ENCODE data around the gene TSPAN17. TPM values are rescaled to one million over a fixed set of nuclear protein-coding genes. Genes with fewer than 3 reads are reported as not detected.

TSPAN17 gene
- total and polyA plus RNA-seq, 2 experiments from 2014 or later: 30.2 to 32.3 TPM

DNA sequence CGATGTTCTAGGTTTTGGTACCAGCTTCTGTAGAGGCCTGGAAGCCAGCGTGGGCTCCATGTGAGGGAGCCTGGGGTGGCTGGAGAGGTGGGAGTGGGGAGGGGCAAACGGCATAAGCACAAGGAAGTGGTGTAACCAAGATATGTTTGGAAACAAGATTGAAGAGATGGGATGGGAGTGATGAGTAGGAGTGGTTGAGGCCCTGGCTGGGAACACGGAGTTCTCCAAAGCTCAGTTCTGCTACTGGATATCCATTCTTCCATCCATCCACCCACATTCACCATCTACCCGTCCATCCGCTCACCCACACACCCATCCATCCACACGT lies 12.2 kb downstream of the TSPAN17 start:
- no peaks in the 10 kb centered on the region for H3K36me3 ChIP-seq
- no peak overlapping the region for H3K4me3 ChIP-seq
- no peak for DNase-seq (ENCODE audit: low read depth in 1 of 2, low spot score in 1 of 2)
- H3K27ac ChIP-seq: no peak overlapping the region
- TF ChIP-seq, protein P1, sequence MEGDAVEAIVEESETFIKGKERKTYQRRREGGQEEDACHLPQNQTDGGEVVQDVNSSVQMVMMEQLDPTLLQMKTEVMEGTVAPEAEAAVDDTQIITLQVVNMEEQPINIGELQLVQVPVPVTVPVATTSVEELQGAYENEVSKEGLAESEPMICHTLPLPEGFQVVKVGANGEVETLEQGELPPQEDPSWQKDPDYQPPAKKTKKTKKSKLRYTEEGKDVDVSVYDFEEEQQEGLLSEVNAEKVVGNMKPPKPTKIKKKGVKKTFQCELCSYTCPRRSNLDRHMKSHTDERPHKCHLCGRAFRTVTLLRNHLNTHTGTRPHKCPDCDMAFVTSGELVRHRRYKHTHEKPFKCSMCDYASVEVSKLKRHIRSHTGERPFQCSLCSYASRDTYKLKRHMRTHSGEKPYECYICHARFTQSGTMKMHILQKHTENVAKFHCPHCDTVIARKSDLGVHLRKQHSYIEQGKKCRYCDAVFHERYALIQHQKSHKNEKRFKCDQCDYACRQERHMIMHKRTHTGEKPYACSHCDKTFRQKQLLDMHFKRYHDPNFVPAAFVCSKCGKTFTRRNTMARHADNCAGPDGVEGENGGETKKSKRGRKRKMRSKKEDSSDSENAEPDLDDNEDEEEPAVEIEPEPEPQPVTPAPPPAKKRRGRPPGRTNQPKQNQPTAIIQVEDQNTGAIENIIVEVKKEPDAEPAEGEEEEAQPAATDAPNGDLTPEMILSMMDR (IDR thresholded peaks at IDR 0.05; ENCODE audit: low read depth, low read length): no peak
- no peaks in the 10 kb centered on the region for H3K4me1 ChIP-seq (ENCODE audit: low read depth)
- no peaks in the 10 kb centered on the region for H3K9me3 ChIP-seq (ENCODE audit: low read depth)
- no peaks in the 10 kb centered on the region for H3K27me3 ChIP-seq

DNA sequence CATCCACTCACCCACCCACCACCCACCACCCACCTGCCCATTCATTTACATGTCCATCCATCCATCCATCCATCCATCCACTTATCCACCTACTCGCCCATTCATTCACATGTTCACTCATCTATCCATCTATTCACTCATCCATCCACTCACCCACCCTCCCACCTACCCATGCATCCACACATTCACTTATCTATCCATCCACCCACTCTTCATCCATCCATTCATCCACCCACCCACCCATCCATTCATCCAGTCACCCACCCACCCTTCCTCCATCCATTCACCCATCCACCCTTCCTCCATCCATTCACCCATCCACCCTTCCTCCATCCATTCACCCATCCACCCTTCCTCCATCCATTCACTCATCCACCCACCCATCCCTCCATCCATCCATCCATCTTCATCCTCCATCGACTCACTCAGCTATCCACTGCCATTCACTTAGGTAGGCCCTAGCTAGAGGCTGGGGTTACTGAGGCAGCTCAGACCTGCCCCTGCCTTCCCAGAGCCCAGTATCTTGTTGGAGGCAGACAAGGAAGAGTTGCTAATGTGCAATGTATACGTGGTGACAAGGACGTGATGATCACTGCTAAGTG lies 12.7 kb downstream of the TSPAN17 start:
- no peaks in the 10 kb centered on the region for H3K36me3 ChIP-seq
- H3K4me3 ChIP-seq: no peak overlapping the region
- H3K27ac ChIP-seq: no peak overlapping the region
- H3K9me3 ChIP-seq (ENCODE audit: low read depth): no peaks in the 10 kb centered on the region
- no peaks in the 10 kb centered on the region for H3K27me3 ChIP-seq
- H3K4me1 ChIP-seq (ENCODE audit: low read depth): no peaks in the 10 kb centered on the region
- DNase-seq (ENCODE audit: low read depth in 1 of 2, low spot score in 1 of 2): no peak
- TF ChIP-seq, protein P1 (IDR thresholded peaks at IDR 0.05; ENCODE audit: low read depth, low read length): no peak

DNA sequence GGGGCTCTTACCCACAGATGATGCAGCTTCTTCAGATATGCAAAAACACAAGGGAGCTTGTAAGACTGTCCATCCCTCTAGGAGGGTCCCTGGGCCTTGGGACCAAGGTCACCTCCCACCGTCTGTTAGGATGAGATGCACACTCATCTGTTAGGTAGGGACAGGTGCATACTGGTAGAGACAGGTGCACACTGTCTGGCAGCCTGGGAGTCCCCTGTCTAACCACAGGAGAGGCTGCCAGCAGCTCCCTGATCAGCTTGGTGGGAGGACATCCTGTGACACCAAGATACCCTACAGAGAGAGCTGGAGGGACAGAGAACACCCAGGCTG lies 13.2 kb downstream of the TSPAN17 start:
- no peaks in the 10 kb centered on the region for H3K4me1 ChIP-seq (ENCODE audit: low read depth)
- no peaks in the 10 kb centered on the region for H3K36me3 ChIP-seq
- no peaks in the 10 kb centered on the region for H3K9me3 ChIP-seq (ENCODE audit: low read depth)
- DNase-seq (ENCODE audit: low read depth in 1 of 2, low spot score in 1 of 2): no peak
- no peak overlapping the region for H3K27ac ChIP-seq
- TF ChIP-seq, protein P1 (IDR thresholded peaks at IDR 0.05; ENCODE audit: low read depth, low read length): no peak
- no peaks in the 10 kb centered on the region for H3K27me3 ChIP-seq
- H3K4me3 ChIP-seq: no peak overlapping the region

DNA sequence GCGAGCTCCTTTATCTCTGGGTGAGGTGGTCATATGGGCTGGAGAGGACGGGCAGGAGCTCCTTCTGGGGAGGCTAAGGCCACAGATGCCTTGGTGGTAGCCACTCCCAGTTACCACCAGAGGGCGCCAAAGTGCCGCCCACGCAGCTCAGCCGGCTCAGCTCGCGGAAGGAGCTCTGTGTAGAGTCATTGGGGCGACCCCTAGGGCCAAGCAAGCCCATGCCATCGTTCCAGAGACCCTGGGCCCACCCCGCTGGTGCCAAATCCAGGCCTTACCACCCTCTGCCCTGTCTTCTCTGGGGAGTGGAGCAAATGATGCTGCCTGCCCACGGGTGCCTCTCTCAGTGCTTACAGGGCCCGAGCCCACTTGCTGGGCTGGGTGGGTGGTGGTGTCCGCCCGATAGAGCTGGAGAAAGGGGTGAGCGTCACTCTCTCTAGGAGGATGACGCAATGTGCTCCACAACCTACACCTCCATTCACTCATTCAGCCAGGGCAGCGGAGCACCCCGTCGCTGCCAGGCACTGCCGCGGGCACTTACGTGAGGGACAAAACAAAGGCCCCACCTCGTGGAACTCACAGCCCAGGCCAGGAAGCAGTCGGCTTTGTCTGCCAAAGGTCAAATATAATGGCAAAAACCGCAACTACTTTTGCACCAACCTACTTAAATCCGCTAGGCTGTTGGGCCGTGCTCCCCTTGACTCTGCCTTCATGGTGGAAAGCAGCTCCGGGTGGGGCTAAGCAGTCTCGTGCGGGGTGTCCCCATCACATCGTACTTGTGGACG lies 13.8 kb downstream of the TSPAN17 start:
- no peaks in the 10 kb centered on the region for H3K4me1 ChIP-seq (ENCODE audit: low read depth)
- no peak overlapping the region for H3K27ac ChIP-seq
- no peaks in the 10 kb centered on the region for H3K27me3 ChIP-seq
- H3K9me3 ChIP-seq (ENCODE audit: low read depth): no peaks in the 10 kb centered on the region
- no peak overlapping the region for H3K4me3 ChIP-seq
- peak; percentile 81 to 88 for DNase-seq (ENCODE audit: low read depth in 1 of 2, low spot score in 1 of 2)
- H3K36me3 ChIP-seq: no peaks in the 10 kb centered on the region
- TF ChIP-seq, protein P1 (IDR thresholded peaks at IDR 0.05; ENCODE audit: low read depth, low read length): peak; percentile 95

DNA sequence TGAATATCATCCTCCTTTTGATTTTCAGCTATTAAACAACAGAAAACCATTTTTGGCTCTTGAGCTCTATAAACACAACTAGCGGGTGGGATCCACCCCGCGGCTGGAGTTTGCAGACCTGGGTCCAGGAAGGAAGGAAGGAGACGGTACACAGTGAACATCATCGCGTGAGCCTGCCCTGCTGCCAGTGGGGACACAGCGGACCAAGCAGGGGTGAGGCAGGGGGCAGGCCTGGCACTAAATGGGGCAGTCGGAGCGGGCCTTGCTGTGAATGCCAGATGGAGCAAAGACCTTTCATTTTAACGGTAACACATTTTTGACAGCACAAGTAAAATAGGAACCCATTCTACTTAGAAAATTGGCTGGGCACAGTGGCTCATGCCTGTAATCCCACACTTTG lies 14.4 kb downstream of the TSPAN17 start:
- Histone ChIP-seq H3K36me3 (no peaks in the 10 kb centered on the region), H3K4me1 (ENCODE audit: low read depth) (no peaks in the 10 kb centered on the region), H3K4me3 (no peak overlapping the region), H3K9me3 (ENCODE audit: low read depth) (no peaks in the 10 kb centered on the region), H3K27ac (no peak overlapping the region), H3K27me3 (no peaks in the 10 kb centered on the region)
- TF ChIP-seq, protein P1 (IDR thresholded peaks at IDR 0.05; ENCODE audit: low read depth, low read length): no peak
- no peak for DNase-seq (ENCODE audit: low read depth in 1 of 2, low spot score in 1 of 2)

Data from cardiac muscle cell (in vitro differentiated cells and primary cell).